GM23338 (cell line): Measurements from ENCODE around the gene RALGPS1. TPM values are rescaled to one million over a fixed set of nuclear protein-coding genes. Genes with fewer than 3 reads are reported as not detected.
A peak's percentile ranks its signal among the peaks of the same experiment; 100 is the strongest.

Experiments
- ATAC-seq: fragments of 200-7000 bp; cut with Tn5 transposase; 3 replicates; pipeline ENCODE4 v1.9.1; 2020
- DNase-seq: peaks from one replicate; pipeline ENCODE4 v3.0.0-alpha.2; 2015; ENCODE audit warnings: low spot score
- H2AFZ ChIP-seq: fragments of 200-600 bp; sonication (generic); 2 replicates; pipeline ENCODE4 v1.8.0; 2016; ENCODE audit warnings: antibody characterized with exemption, mild to moderate bottlenecking, moderate library complexity
- H3F3A ChIP-seq: fragments of 200-600 bp; sonication (generic); replicated peaks from 2 replicates; pipeline ENCODE4 v1.8.0; 2017; ENCODE audit warnings: antibody characterized with exemption, mixed run types, low read depth
- H3K27ac ChIP-seq: fragments of 200-600 bp; sonication (generic); 2 replicates; pipeline ENCODE4 v1.6.1; 2016; ENCODE audit warnings: low read depth
- H3K27me3 ChIP-seq: fragments of 200-600 bp; sonication (generic); 2 replicates; pipeline ENCODE4 v1.8.0; 2016; ENCODE audit warnings: mild to moderate bottlenecking, mixed run types, moderate library complexity; ENCODE audit not compliant: insufficient read depth
- H3K36me3 ChIP-seq: fragments of 200-600 bp; sonication (generic); 2 replicates; pipeline ENCODE4 v1.8.0; 2016; ENCODE audit warnings: mild to moderate bottlenecking; ENCODE audit not compliant: insufficient read depth
- H3K4me1 ChIP-seq: fragments of 200-600 bp; sonication (generic); 2 replicates; pipeline ENCODE4 v1.8.0; 2016; ENCODE audit warnings: mild to moderate bottlenecking, moderate library complexity; ENCODE audit not compliant: insufficient read depth
- H3K4me2 ChIP-seq: fragments of 200-600 bp; sonication (generic); 2 replicates; pipeline ENCODE4 v1.7.1; 2017; ENCODE audit warnings: mixed run types
- H3K4me3 ChIP-seq: fragments of 200-600 bp; sonication (generic); 2 replicates; pipeline ENCODE4 v1.6.1; 2016; ENCODE audit warnings: mixed run types
- H3K79me2 ChIP-seq: fragments of 200-600 bp; sonication (generic); replicated peaks from 2 replicates; pipeline ENCODE4 v1.8.0; 2017; ENCODE audit warnings: mild to moderate bottlenecking; ENCODE audit not compliant: insufficient read depth
- H3K9me2 ChIP-seq: fragments of 200-600 bp; sonication (generic); 2 replicates; pipeline ENCODE4 v1.8.0; 2017; ENCODE audit not compliant: insufficient read depth
- H4K20me1 ChIP-seq: fragments of 200-600 bp; sonication (generic); replicated peaks from 2 replicates; pipeline ENCODE4 v1.8.0; 2017; ENCODE audit warnings: mild to moderate bottlenecking; ENCODE audit not compliant: insufficient read depth
- H3K27ac Mint-ChIP-seq: 2 replicates; pipeline ENCODE4 v1.8.0; 2020; ENCODE audit warnings: inconsistent platforms, mild to moderate bottlenecking, moderate library complexity, mixed read lengths
- H3K27me3 Mint-ChIP-seq: 3 replicates; pipeline ENCODE4 v1.8.0; 2022; ENCODE audit warnings: low read depth, mild to moderate bottlenecking, moderate library complexity, mixed read lengths, inconsistent platforms; ENCODE audit not compliant: insufficient read depth, poor library complexity
- H3K36me3 Mint-ChIP-seq: 3 replicates; pipeline ENCODE4 v1.8.0; 2021; ENCODE audit warnings: low read depth, mild to moderate bottlenecking, inconsistent platforms, moderate library complexity, mixed read lengths
- H3K4me1 Mint-ChIP-seq: 3 replicates; pipeline ENCODE4 v1.8.0; 2020; ENCODE audit warnings: mild to moderate bottlenecking, inconsistent platforms, mixed read lengths
- H3K4me3 Mint-ChIP-seq: 3 replicates; pipeline ENCODE4 v1.8.0; 2021; ENCODE audit warnings: moderate library complexity, mild to moderate bottlenecking, inconsistent platforms, mixed read lengths
- H3K9me3 Mint-ChIP-seq: 3 replicates; pipeline ENCODE4 v1.8.0; 2020; ENCODE audit warnings: moderate library complexity, mild to moderate bottlenecking, inconsistent platforms, mixed read lengths
- CREB1 ChIP-seq: fragments of 250-450 bp; sonication (Bioruptor Pico); IDR thresholded peaks from 2 replicates; pipeline ENCODE4 v1.5.0; 2020; ENCODE audit warnings: low read depth, mild to moderate bottlenecking, moderate library complexity
- CTCF ChIP-seq, 2 experiments: fragments of 200-600 bp in 1 of 2; sonication (generic) in 1 of 2; conservative IDR thresholded peaks; 2 replicates each; pipeline versions ENCODE4 v1.5.1 to v1.6.1; 2016 to 2017; ENCODE audit warnings: antibody characterized with exemption in 2 of 2, low read depth in 2 of 2, mild to moderate bottlenecking in 2 of 2, moderate library complexity in 1 of 2
- ETS1 ChIP-seq: IDR thresholded peaks from 2 replicates; pipeline ENCODE4 v1.6.1; 2016; ENCODE audit warnings: antibody characterized with exemption
- EZH2 ChIP-seq: fragments of 200-600 bp; sonication (generic); IDR thresholded peaks from one replicate; pipeline ENCODE4 v1.8.0; 2017; ENCODE audit warnings: antibody characterized with exemption, mild to moderate bottlenecking, low read depth; ENCODE audit not compliant: unreplicated experiment
- EZH2phosphoT487 ChIP-seq: fragments of 200-600 bp; sonication (generic); IDR thresholded peaks from one replicate; pipeline ENCODE4 v1.8.1; 2018; ENCODE audit warnings: antibody characterized with exemption; ENCODE audit not compliant: unreplicated experiment
- NANOG ChIP-seq: IDR thresholded peaks from 2 replicates; pipeline ENCODE4 v1.6.1; 2016; ENCODE audit warnings: antibody characterized with exemption, borderline replicate concordance
- POLR2AphosphoS5 ChIP-seq: IDR thresholded peaks from 2 replicates; pipeline ENCODE4 v1.6.1; 2016; ENCODE audit warnings: antibody characterized with exemption, low read depth
- REST ChIP-seq: IDR thresholded peaks from one replicate; pipeline ENCODE4 v1.6.1; 2018; ENCODE audit warnings: antibody characterized with exemption; ENCODE audit not compliant: unreplicated experiment
- STAT1 ChIP-seq: IDR thresholded peaks from one replicate; pipeline ENCODE4 v1.6.1; 2016; ENCODE audit warnings: antibody characterized with exemption; ENCODE audit not compliant: unreplicated experiment
- ZNF114 ChIP-seq: fragments of 250-450 bp; sonication (Bioruptor Pico); IDR thresholded peaks from 2 replicates; pipeline ENCODE4 v1.5.0; 2020; ENCODE audit warnings: mild to moderate bottlenecking, moderate library complexity
- ZNF331 ChIP-seq: fragments of 250-450 bp; sonication (Bioruptor Pico); IDR thresholded peaks from 2 replicates; pipeline ENCODE4 v1.5.0; 2020; ENCODE audit warnings: low read depth, mild to moderate bottlenecking, moderate library complexity
- ZNF462 ChIP-seq: fragments of 250-450 bp; sonication (Bioruptor Pico); IDR thresholded peaks from 2 replicates; pipeline ENCODE4 v1.5.0; 2020; ENCODE audit warnings: mild to moderate bottlenecking, moderate library complexity
- polyA plus RNA-seq: library from polyadenylated mRNA; unstranded; fragments of >200 nt; fragmentation: Nextera tagmentation; extraction: Ambion mirVana; gene quantifications from 2 replicates; pipeline ENCODE4 v1.2.1, GENCODE V29; 2016
- total RNA-seq: library from RNA; depleted of rRNA; stranded (reverse); fragments of >200 nt; shearing (Covaris generic); gene quantifications from 2 replicates; pipeline ENCODE4 v1.2.3, GENCODE V29; 2014

RALGPS1 gene
- total and polyA plus RNA-seq, 2 experiments from 2014 or later: 18.2 to 57.1 TPM

GRCh38 chr9:127158786-127159324 is 244.3 kb downstream of the RALGPS1 start (continued):
- no peak for TF ChIP-seq ZNF331 (CRISPR knock-in tag)
- TF ChIP-seq ETS1: no peak
- no peak for TF ChIP-seq CREB1 (CRISPR knock-in tag)

GRCh38 chr9:127159325-127159801 is 244.8 kb downstream of the RALGPS1 start:
- Histone ChIP-seq H3K27ac (no peak overlapping the region), H3K4me1 (peaks cover 19% of the 10 kb centered on the region), H3K9me2 (no peaks in the 10 kb centered on the region), H3K79me2 (no peaks in the 10 kb centered on the region), H3K36me3 (no peaks in the 10 kb centered on the region), H4K20me1 (no peaks in the 10 kb centered on the region), H3K4me2 (no peak overlapping the region; the same call in 1 of the 2 replicates), H3K4me3 (no peak overlapping the region), H3F3A (no peaks in the 10 kb centered on the region), H3K27me3 (no peaks in the 10 kb centered on the region), H2AFZ (peak overlapping the region; percentile 70; the same call in 1 of the 2 replicates)
- Mint-ChIP-seq H3K9me3 (no peaks in the 10 kb centered on the region), H3K4me3 (no peak overlapping the region), H3K4me1 (peaks cover 27% of the 10 kb centered on the region), H3K27me3 (peaks cover 6% of the 10 kb centered on the region), H3K36me3 (no peaks in the 10 kb centered on the region), H3K27ac (no peak overlapping the region; the same call in 1 of the 2 replicates)
- ATAC-seq (peak; percentile 89), DNase-seq (peak; percentile 70)
- TF ChIP-seq EZH2 (no peak), CREB1 (CRISPR knock-in tag) (peak; percentile 37; the same call in 1 of the 2 replicates), REST (no peak), EZH2phosphoT487 (no peak), ZNF462 (CRISPR knock-in tag) (no peak), NANOG (no peak), ZNF114 (CRISPR knock-in tag) (no peak), STAT1 (no peak), POLR2AphosphoS5 (no peak), ZNF331 (CRISPR knock-in tag) (no peak), CTCF (conservative IDR thresholded peaks at IDR 0.05; ENCODE audit: low read depth in 2 of 2) (peak in 1 of 2 experiments; percentile 55; a peak in 3 of 4 replicates)
